Left lung (tissue), 10 donors: Measurements from ENCODE around the gene NKD2. TPM values are rescaled to one million over a fixed set of nuclear protein-coding genes. Genes with fewer than 3 reads are reported as not detected.

Experiments used
- ATAC-seq: fragments of 200-7000 bp; cut with Tn5 transposase; one replicate; pipeline ENCODE4 v1.9.1; 2020; ENCODE audit warnings: moderate library complexity
- DNase-seq, 4 donors: peaks; one replicate each; pipeline ENCODE4 v3.0.0-alpha.2; 2013 to 2020
- H3K27ac ChIP-seq, 2 donors: fragments of 200-600 bp; sonication (generic) in 1 of 2; one replicate each; pipeline versions ENCODE4 v1.5.0 to v1.8.0; 2020 to 2021
- H3K27me3 ChIP-seq, 2 donors: fragments of 200-600 bp; sonication (generic) in 1 of 2; one replicate each; pipeline versions ENCODE4 v1.5.0 to v1.8.0; 2020 to 2021
- H3K36me3 ChIP-seq, 2 donors: fragments of 200-600 bp; sonication (generic) in 1 of 2; one replicate each; pipeline versions ENCODE4 v1.5.0 to v1.8.0; 2020 to 2021
- H3K4me1 ChIP-seq, 2 donors: fragments of 200-600 bp; one replicate each; pipeline ENCODE4 v1.8.0; 2021
- H3K4me3 ChIP-seq, 2 donors: fragments of 200-600 bp; sonication (generic) in 1 of 2; one replicate each; pipeline versions ENCODE4 v1.5.0 to v1.8.0; 2020 to 2021; ENCODE audit warnings: mild to moderate bottlenecking in 1 of 2
- H3K9me3 ChIP-seq, 2 donors: fragments of 200-600 bp; sonication (generic) in 1 of 2; one replicate each; pipeline versions ENCODE4 v1.5.0 to v1.8.0; 2020 to 2021
- CTCF ChIP-seq, 2 donors: fragments of 200-600 bp; sonication (generic) in 1 of 2; IDR thresholded peaks; one replicate each; pipeline versions ENCODE4 v1.5.0 to v1.8.0; 2021; ENCODE audit warnings: antibody characterized with exemption in 2 of 2
- intact Hi-C, 2 donors: fragments of 100-400 bp; cut with DNase I; formaldehyde crosslinking; loops; one replicate each; pipeline versions ENCODE4 v1.11.2 to v1.14.2; 2022
- polyA plus RNA-seq, 6 donors: library from polyadenylated mRNA; unstranded; fragments of 120-200 nt; gene quantifications; one replicate each; pipeline ENCODE4 v1.2.1, GENCODE V29; 2013; ENCODE audit not compliant: insufficient read length in 6 of 6
- total RNA-seq, 2 donors: library from RNA; stranded (reverse); fragmentation: NEBNext Ultra II Directional; extraction: Animal tissue kit (Norgen Biotek cat#: 25700); gene quantifications; one replicate each; pipeline ENCODE4 v1.2.1, GENCODE V29; 2021
- donor health status: DM: no; HTN: yes; CAD: no.
- donor health status: DM: no; HTN: no; CAD: no.

Gene NKD2
- total and polyA plus RNA-seq, 8 donors, result 6.3 to 61.5 (median 10.3) TPM

- peak in 1 of 4 donors; percentile 75 for DNase-seq
- Histone ChIP-seq H3K27ac (peak overlapping the region in 1 of 2 donors; percentile 37), H3K36me3 (no peaks in the 10 kb centered on the region), H3K4me3 (peak overlapping the region; percentile 39 to 50), H3K4me1 (peaks cover 11 to 24% of the 10 kb centered on the region in 2 donors), H3K27me3 (peaks cover 21 to 74% of the 10 kb centered on the region in 2 donors), H3K9me3 (no peaks in the 10 kb centered on the region)
- intact Hi-C loops, result no loop called here
- no peak for TF ChIP-seq CTCF (IDR thresholded peaks at IDR 0.05)
- ATAC-seq, result no peak
Measured at GRCh38 chr5:1009359-1010180, 968 bp downstream of the NKD2 start.

- Histone ChIP-seq H3K27me3 (peaks cover 20 to 68% of the 10 kb centered on the region in 2 donors), H3K4me1 (peaks cover 6 to 18% of the 10 kb centered on the region in 2 donors), H3K9me3 (no peaks in the 10 kb centered on the region), H3K36me3 (no peaks in the 10 kb centered on the region), H3K4me3 (peak overlapping the region; percentile 39 to 50), H3K27ac (no peak overlapping the region)
- DNase-seq (no peak), ATAC-seq (no peak)
- TF ChIP-seq CTCF (IDR thresholded peaks at IDR 0.05), result no peak
- intact Hi-C loops, result no loop called here
Measured at GRCh38 chr5:1010181-1010510, 1.5 kb downstream of the NKD2 start.

- Histone ChIP-seq H3K9me3 (no peaks in the 10 kb centered on the region), H3K4me1 (peaks cover 3 to 13% of the 10 kb centered on the region in 2 donors), H3K4me3 (peak overlapping the region in 1 of 2 donors; percentile 39), H3K36me3 (no peaks in the 10 kb centered on the region), H3K27me3 (peaks cover 15 to 63% of the 10 kb centered on the region in 2 donors), H3K27ac (no peak overlapping the region)
- DNase-seq (peak in 2 of 4 donors; percentile 29 to 33), ATAC-seq (no peak)
- intact Hi-C loops, result no loop called here
- TF ChIP-seq CTCF (IDR thresholded peaks at IDR 0.05), result no peak
Measured at GRCh38 chr5:1010641-1011046, 2.0 kb downstream of the NKD2 start.

GRCh38 chr5:1011226-1011631, 2.6 kb downstream of the NKD2 start:
- DNase-seq, result peak in 3 of 4 donors; percentile 40 to 62 (median 48)
- Histone ChIP-seq H3K36me3 (no peaks in the 10 kb centered on the region), H3K9me3 (no peaks in the 10 kb centered on the region), H3K4me3 (peak overlapping the region in 1 of 2 donors; percentile 39), H3K4me1 (peaks cover 3 to 13% of the 10 kb centered on the region in 2 donors), H3K27me3 (peaks cover 14 to 57% of the 10 kb centered on the region in 2 donors), H3K27ac (no peak overlapping the region)
- peak; percentile 48 for ATAC-seq
- intact Hi-C loops, result no loop called here
- no peak for TF ChIP-seq CTCF (IDR thresholded peaks at IDR 0.05)

- Histone ChIP-seq H3K9me3 (no peaks in the 10 kb centered on the region), H3K27ac (no peak overlapping the region), H3K27me3 (peaks cover 14 to 51% of the 10 kb centered on the region in 2 donors), H3K36me3 (no peaks in the 10 kb centered on the region), H3K4me1 (peaks cover 3 to 13% of the 10 kb centered on the region in 2 donors), H3K4me3 (peak overlapping the region in 1 of 2 donors; percentile 39)
- ATAC-seq (no peak), DNase-seq (peak in 1 of 4 donors; percentile 61)
- no peak for TF ChIP-seq CTCF (IDR thresholded peaks at IDR 0.05)
- intact Hi-C loops, result no loop called here
Measured at GRCh38 chr5:1011741-1012312, 3.2 kb downstream of the NKD2 start.
